NCI-H2107 (cell line): ENCODE data around the gene GABRG2.
"Not testable (repeated sequence)": the region's sequence is repeated elsewhere in the genome, so short reads cannot be mapped to it uniquely, and the experiment has no call there.

ENCODE experiments used
- DNase-seq: peaks from one replicate; lab custom pipeline; 2025; lab: John Stamatoyannopoulos, UW

The GABRG2 gene

GRCh38 chr5:162067655-162068411 is at the start of gene GABRG2:
Gene GABRG2, plus strand, starts transcription at chr5:162067773. Its CDS starts 227 bp downstream, at chr5:162068000.
- no peak for DNase-seq

GRCh38 chr5:162025312-162025711 is 42.3 kb upstream of the GABRG2 start:
- no peak for DNase-seq

GRCh38 chr5:162026803-162027202 is 40.8 kb upstream of the GABRG2 start:
- no peak for DNase-seq

GRCh38 chr5:162037431-162037830 is 30.1 kb upstream of the GABRG2 start:
- no peak for DNase-seq

GRCh38 chr5:162047279-162047678 is 20.3 kb upstream of the GABRG2 start:
- DNase-seq = no peak

- DNase-seq = no peak
These were observed 14.9 kb upstream of the GABRG2 start for GRCh38 chr5:162052676-162053075.

- not testable (repeated sequence) for DNase-seq
These were observed 12.5 kb upstream of the GABRG2 start for GRCh38 chr5:162055095-162055494.

GRCh38 chr5:162067162-162067561 is 411 bp upstream of the GABRG2 start:
- DNase-seq = no peak

- no peak for DNase-seq
These were observed 839 bp downstream of the GABRG2 start for GRCh38 chr5:162068412-162068811.

- no peak for DNase-seq
These were observed 1.4 kb downstream of the GABRG2 start for GRCh38 chr5:162068936-162069335.

GRCh38 chr5:162078805-162079204 is 11.2 kb downstream of the GABRG2 start:
- no peak for DNase-seq

- no peak for DNase-seq
These were observed 23.8 kb downstream of the GABRG2 start for GRCh38 chr5:162091336-162091735.

GRCh38 chr5:162096448-162096847 is 28.9 kb downstream of the GABRG2 start:
- DNase-seq = no peak

GRCh38 chr5:162107591-162107990 is 40.0 kb downstream of the GABRG2 start:
- DNase-seq = no peak

GRCh38 chr5:162119801-162120200 is 52.2 kb downstream of the GABRG2 start:
- no peak for DNase-seq

- DNase-seq = no peak
These were observed 60.5 kb downstream of the GABRG2 start for GRCh38 chr5:162128117-162128516.

GRCh38 chr5:162132348-162132747 is 64.8 kb downstream of the GABRG2 start:
- DNase-seq = no peak

- no peak for DNase-seq
These were observed 71.6 kb downstream of the GABRG2 start for GRCh38 chr5:162139190-162139589.

- DNase-seq = no peak
These were observed 86.7 kb downstream of the GABRG2 start for GRCh38 chr5:162154242-162154641.

GRCh38 chr5:162160401-162160800 is 92.8 kb downstream of the GABRG2 start:
- no peak for DNase-seq

GRCh38 chr5:162163663-162164062 is 96.1 kb downstream of the GABRG2 start:
- no peak for DNase-seq

- DNase-seq = no peak
These were observed 106.9 kb downstream of the GABRG2 start for GRCh38 chr5:162174358-162174974.

- DNase-seq = no peak
These were observed 119.8 kb downstream of the GABRG2 start for GRCh38 chr5:162187371-162187770.

GRCh38 chr5:162189719-162190118 is 122.1 kb downstream of the GABRG2 start:
- no peak for DNase-seq
